22Rv1 (cell line): Measurements from ENCODE around the gene BPIFB2.

Experiments
- ZFX ChIP-seq: fragments of 450-650 bp; IDR thresholded peaks from 2 replicates; pipeline ENCODE4 v1.6.1; 2017; ENCODE audit warnings: antibody characterized with exemption, borderline replicate concordance
- TF ChIP-seq, protein P1 (sequence below): fragments of 450-650 bp; IDR thresholded peaks from 2 replicates; pipeline ENCODE4 v1.5.1; 2017; ENCODE audit warnings: mild to moderate bottlenecking

DNA sequence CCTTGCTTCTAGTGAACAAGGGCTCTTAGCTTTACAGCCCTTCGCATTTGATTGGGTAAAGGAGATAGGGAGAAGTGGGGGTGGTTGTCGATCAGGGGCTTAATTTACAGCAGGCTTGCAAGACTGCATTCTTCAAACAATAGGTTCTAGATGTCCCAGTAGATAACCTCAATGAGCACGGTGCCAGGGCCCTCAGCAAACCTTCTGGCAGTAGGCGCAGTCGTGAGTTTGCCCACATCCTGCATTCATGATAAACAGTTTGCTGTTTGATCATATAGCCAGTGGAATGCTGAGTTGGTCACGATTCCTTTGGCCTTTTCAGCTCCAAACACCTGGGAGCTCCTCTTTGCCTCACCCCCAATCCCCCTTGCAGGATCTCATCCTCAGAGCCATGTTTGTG lies 30.8 kb upstream of the BPIFB2 start:
- TF ChIP-seq, protein P1, sequence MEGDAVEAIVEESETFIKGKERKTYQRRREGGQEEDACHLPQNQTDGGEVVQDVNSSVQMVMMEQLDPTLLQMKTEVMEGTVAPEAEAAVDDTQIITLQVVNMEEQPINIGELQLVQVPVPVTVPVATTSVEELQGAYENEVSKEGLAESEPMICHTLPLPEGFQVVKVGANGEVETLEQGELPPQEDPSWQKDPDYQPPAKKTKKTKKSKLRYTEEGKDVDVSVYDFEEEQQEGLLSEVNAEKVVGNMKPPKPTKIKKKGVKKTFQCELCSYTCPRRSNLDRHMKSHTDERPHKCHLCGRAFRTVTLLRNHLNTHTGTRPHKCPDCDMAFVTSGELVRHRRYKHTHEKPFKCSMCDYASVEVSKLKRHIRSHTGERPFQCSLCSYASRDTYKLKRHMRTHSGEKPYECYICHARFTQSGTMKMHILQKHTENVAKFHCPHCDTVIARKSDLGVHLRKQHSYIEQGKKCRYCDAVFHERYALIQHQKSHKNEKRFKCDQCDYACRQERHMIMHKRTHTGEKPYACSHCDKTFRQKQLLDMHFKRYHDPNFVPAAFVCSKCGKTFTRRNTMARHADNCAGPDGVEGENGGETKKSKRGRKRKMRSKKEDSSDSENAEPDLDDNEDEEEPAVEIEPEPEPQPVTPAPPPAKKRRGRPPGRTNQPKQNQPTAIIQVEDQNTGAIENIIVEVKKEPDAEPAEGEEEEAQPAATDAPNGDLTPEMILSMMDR = no peak
- TF ChIP-seq ZFX = no peak
